Activated T-helper 17 cell treated with anti-CD3 and anti-CD28 coated beads, Interleukin-2, amount 50 U/mL, for 72 hours (primary cell): Measurements from ENCODE around the gene CNKSR3. TPM values are rescaled to one million over a fixed set of nuclear protein-coding genes. Genes with fewer than 3 reads are reported as not detected.
A peak's percentile ranks its signal among the peaks of the same experiment; 100 is the strongest.

ENCODE experiments used
- ATAC-seq: fragments of 150-1000 bp; cut with Tn5 transposase; replicated peaks from 2 replicates; pipeline ENCODE4 v1.10.0; 2021; ENCODE audit warnings: mild to moderate bottlenecking, moderate library complexity
- H3K27ac Mint-ChIP-seq: one replicate; pipeline ENCODE4 v1.8.0; 2022; ENCODE audit warnings: mixed read lengths
- H3K27me3 Mint-ChIP-seq: one replicate; pipeline ENCODE4 v1.8.0; 2022; ENCODE audit warnings: mixed read lengths
- H3K36me3 Mint-ChIP-seq: one replicate; pipeline ENCODE4 v1.8.0; 2022; ENCODE audit warnings: low read depth, mild to moderate bottlenecking, mixed read lengths
- H3K4me1 Mint-ChIP-seq: one replicate; pipeline ENCODE4 v1.8.0; 2022; ENCODE audit warnings: mixed read lengths
- H3K4me3 Mint-ChIP-seq: one replicate; pipeline ENCODE4 v1.8.0; 2022; ENCODE audit warnings: mild to moderate bottlenecking, mixed read lengths
- H3K9me3 Mint-ChIP-seq: one replicate; pipeline ENCODE4 v1.8.0; 2022; ENCODE audit warnings: mixed read lengths
- total RNA-seq, 2 donors: library from RNA; stranded (reverse); gene quantifications; one replicate each; pipeline ENCODE4 v1.2.3, GENCODE V29; 2022

CNKSR3 gene
- total RNA-seq, 2 donors from 2014 or later, result 1.5 TPM; not detected in 1

DNA sequence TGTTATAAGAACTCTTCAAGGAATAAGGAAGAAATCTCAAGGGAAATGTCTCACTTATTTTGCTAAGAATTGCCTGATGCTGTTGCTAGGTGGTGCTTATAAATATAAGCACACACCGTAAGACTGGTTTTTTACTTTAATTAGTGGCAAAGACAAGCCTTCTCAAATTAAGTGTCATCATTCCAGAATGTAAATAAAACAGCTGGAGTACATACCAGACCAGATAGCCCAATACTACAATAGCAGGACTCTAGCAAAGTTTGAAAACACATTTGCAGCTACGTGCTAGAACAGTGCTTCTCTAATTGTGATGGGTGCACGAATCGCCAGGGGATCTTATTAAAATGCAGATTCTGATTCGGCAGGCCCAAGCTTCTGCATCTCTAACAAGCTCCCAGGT lies 6.8 kb downstream of the CNKSR3 start:
- no peaks in the 10 kb centered on the region for H3K9me3 Mint-ChIP-seq
- H3K27ac Mint-ChIP-seq, result no peak overlapping the region
- no peak for ATAC-seq
- H3K27me3 Mint-ChIP-seq, result peaks cover 44% of the 10 kb centered on the region
- H3K4me1 Mint-ChIP-seq, result peaks cover 5% of the 10 kb centered on the region
- no peak overlapping the region for H3K4me3 Mint-ChIP-seq
- H3K36me3 Mint-ChIP-seq, result no peaks in the 10 kb centered on the region

DNA sequence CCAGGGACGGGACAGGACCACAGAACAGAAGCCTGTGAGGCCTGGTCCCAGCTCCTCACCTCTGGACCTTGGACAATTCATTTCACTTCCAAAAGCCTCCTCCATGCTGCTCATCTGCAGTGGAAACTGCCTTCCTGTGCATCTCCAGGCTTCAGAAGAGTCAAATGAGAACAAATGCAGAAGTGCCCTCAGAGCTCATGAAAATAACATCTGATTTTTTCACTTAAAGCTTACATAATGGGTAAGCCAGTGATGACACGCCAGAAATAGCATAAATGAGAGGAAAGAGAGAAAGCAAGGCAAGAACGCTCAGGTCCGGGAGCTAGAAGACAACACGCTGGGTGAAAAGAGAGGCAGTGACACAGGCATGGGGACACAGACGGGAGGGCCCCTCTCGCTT lies 7.9 kb downstream of the CNKSR3 start:
- H3K9me3 Mint-ChIP-seq, result no peaks in the 10 kb centered on the region
- H3K27me3 Mint-ChIP-seq, result peaks cover 39% of the 10 kb centered on the region
- no peak overlapping the region for H3K27ac Mint-ChIP-seq
- no peak for ATAC-seq
- H3K4me1 Mint-ChIP-seq, result peaks cover 5% of the 10 kb centered on the region
- H3K4me3 Mint-ChIP-seq, result no peak overlapping the region
- no peaks in the 10 kb centered on the region for H3K36me3 Mint-ChIP-seq

DNA sequence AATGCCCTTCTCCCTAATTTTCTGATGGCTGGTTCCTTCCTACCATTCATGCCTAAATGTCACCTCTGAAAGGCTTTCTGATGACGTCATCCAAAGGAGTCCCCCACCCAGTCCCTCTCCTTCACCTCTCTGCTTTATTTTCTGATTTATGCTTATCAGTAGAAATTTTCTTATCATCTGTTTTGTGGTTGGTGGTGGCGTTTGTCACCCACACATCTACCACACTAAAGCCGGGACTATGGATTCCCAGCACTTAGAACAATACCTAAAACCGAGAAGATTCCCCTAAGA lies 9.0 kb downstream of the CNKSR3 start:
- peak overlapping the region; percentile 22 for H3K27ac Mint-ChIP-seq
- no peak for ATAC-seq

DNA sequence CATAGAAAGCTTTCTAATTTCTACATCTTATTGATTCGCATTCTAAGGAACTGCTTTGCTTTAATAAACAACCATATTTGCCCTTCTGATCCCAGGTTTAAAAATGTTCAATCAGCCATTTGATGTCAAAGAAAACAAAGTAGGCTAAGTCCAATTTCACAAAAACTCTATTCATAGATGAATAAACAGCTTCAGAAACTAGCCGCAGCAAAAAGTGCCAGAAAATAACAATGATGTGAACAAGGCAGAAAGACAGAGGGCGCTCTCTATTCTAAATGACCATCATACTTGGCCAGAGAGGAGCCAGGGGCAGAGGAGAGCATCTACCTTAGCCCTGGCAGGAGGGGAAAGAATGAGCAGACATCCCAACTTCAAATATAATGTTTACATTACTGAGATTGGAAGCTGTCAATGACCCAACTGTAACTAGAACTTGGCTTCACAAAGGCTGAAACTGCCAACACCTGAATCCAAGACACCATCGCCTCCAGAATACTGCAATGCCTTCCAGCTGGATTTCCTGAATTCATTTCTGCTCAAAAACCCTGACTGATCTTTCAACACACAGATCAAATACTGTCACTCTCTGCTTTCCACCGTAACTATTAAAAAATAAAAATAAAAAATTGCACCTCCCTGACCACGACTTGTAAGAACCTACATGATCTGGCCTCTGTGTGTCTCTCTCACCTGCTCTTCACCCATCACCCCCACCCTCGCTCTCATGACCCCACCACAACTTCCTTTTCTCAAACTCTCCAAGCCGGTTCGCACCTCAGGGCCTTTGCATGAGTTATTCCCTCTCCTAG lies 9.5 kb downstream of the CNKSR3 start:
- peaks cover 5% of the 10 kb centered on the region for H3K4me1 Mint-ChIP-seq
- H3K27me3 Mint-ChIP-seq, result peaks cover 29% of the 10 kb centered on the region
- ATAC-seq, result no peak
- peak overlapping the region; percentile 22 for H3K27ac Mint-ChIP-seq
- no peak overlapping the region for H3K4me3 Mint-ChIP-seq
- no peaks in the 10 kb centered on the region for H3K9me3 Mint-ChIP-seq
- no peaks in the 10 kb centered on the region for H3K36me3 Mint-ChIP-seq

More for the DNA sequence above, 9.0 kb downstream of the CNKSR3 start:
- Mint-ChIP-seq H3K9me3 (no peaks in the 10 kb centered on the region), H3K4me1 (peaks cover 5% of the 10 kb centered on the region), H3K27me3 (peaks cover 31% of the 10 kb centered on the region), H3K4me3 (no peak overlapping the region), H3K36me3 (no peaks in the 10 kb centered on the region)

DNA sequence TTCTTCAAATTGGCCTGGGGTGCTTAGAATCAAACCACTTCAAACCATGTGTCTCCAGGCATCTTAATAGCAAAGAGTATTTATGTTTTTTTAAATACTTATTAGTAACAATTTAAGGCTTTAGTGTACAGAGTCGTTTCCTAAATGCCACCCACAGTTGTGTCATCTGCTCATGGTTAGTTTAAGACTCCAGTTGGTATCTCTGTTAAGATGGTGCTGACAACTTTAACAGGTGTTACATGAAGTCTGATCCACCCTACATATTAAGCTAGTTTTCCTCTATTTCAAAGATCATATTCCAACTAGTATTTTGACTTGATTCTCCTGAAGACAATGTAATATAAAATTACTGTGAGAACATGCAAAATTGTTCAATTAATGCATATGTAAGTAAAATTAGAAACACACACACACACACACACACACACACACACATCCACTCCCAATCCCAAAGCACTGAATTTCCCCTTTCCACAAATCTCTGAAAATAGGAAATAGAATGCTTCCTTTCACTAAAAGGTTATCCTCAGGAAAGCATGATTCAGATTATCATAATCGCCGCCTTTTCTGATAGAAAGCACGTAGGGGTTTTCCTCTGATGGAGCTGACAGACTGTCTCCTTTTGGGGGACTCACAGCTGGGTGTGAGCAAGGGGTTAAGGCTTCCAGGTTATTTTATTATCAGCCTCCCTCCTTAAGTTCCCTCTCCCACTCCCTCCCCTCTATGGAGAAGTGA lies 10.5 kb downstream of the CNKSR3 start:
- H3K4me1 Mint-ChIP-seq, result peaks cover 5% of the 10 kb centered on the region
- H3K27me3 Mint-ChIP-seq, result peaks cover 30% of the 10 kb centered on the region
- no peak overlapping the region for H3K27ac Mint-ChIP-seq
- H3K9me3 Mint-ChIP-seq, result no peaks in the 10 kb centered on the region
- H3K36me3 Mint-ChIP-seq, result no peaks in the 10 kb centered on the region
- no peak for ATAC-seq
- no peak overlapping the region for H3K4me3 Mint-ChIP-seq

DNA sequence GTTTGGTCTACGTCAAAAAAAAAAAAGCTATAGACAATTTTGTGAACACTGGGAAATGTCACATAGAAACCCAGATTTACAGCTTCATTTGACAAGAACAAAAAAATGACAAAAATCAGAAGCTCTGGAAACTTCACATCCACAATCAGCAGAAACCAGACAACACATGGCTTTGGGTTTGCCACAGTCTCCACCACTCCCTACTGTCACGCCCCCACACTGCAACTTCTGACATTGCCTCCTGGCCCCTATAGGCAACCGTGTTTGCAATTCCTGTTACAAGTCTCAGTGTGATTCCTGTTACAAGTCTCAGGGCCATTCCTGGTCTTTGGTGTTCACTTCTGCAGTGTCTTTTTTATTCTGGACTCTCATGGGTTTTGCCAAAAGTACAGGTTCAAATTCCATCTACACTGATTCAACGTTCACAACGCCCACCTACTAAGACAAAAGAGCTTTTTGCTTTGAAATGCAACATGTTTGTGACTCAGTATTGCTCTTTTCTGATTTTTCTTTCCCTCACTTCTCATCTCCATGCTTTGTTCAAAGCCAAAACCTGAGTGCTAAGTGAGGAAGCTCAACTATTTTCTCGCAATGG lies 12.0 kb downstream of the CNKSR3 start:
- Mint-ChIP-seq H3K9me3 (no peaks in the 10 kb centered on the region), H3K27me3 (peaks cover 28% of the 10 kb centered on the region), H3K4me3 (no peak overlapping the region), H3K4me1 (peaks cover 5% of the 10 kb centered on the region), H3K27ac (no peak overlapping the region), H3K36me3 (no peaks in the 10 kb centered on the region)
- peak; percentile 43 for ATAC-seq

DNA sequence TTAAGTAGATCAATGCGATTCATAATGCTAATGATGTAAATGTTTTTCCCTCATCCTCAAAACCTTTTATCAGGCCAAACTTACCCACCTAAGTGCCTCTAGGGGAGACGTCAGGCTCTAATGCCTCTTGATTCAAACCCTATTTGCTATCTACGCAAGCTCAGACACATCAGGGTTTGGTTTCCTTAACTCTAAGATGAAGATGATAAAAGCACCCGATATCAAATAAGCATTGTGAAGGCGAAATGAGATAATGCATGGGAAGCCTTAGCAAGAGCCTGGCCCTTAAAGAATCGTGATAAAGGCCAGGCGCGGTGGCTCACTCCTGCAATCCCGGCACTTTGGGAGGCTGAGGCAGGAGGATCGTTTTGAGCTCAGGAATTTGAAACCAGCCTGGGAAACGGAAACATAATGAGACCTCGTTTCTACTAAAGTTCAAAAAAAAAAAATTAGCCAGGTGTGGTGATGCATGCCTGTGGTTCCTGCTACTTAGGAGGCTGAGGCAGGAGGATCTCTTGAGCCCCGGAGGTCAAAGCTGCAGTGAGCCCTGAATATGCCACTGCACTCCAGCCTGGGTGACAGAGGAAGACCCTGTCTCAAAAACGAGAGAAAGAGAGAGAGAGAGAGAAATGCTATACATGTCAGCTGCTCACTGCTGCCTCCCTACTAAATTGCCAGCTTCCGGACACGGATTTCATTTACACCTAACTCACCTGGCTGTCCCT lies 13.5 kb downstream of the CNKSR3 start:
- Mint-ChIP-seq H3K27me3 (peaks cover 21% of the 10 kb centered on the region), H3K27ac (no peak overlapping the region), H3K4me1 (peaks cover 5% of the 10 kb centered on the region), H3K4me3 (no peak overlapping the region), H3K9me3 (no peaks in the 10 kb centered on the region), H3K36me3 (no peaks in the 10 kb centered on the region)
- ATAC-seq, result no peak

DNA sequence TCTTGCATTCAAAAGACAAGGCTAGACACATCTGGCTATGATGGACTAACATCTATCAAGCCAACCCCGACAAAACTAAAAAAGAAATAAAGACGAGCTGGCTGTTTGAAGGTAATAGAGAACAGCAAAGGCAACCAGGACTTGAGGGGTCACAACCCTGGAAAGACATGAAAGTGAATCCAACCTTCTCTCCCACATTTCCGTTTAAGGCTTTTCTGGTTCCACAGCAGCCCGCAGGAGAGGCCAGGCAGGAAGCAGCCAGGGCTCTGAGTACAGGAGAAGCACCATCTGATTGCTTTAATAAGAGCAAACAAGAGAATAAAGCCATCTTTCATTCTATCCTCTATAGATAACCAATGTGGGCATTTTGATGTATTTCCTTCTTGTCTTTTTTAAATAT lies 14.3 kb downstream of the CNKSR3 start:
- no peaks in the 10 kb centered on the region for H3K36me3 Mint-ChIP-seq
- H3K4me3 Mint-ChIP-seq, result no peak overlapping the region
- ATAC-seq, result no peak
- H3K4me1 Mint-ChIP-seq, result no peaks in the 10 kb centered on the region
- peaks cover 16% of the 10 kb centered on the region for H3K27me3 Mint-ChIP-seq
- H3K9me3 Mint-ChIP-seq, result no peaks in the 10 kb centered on the region
- H3K27ac Mint-ChIP-seq, result no peak overlapping the region

DNA sequence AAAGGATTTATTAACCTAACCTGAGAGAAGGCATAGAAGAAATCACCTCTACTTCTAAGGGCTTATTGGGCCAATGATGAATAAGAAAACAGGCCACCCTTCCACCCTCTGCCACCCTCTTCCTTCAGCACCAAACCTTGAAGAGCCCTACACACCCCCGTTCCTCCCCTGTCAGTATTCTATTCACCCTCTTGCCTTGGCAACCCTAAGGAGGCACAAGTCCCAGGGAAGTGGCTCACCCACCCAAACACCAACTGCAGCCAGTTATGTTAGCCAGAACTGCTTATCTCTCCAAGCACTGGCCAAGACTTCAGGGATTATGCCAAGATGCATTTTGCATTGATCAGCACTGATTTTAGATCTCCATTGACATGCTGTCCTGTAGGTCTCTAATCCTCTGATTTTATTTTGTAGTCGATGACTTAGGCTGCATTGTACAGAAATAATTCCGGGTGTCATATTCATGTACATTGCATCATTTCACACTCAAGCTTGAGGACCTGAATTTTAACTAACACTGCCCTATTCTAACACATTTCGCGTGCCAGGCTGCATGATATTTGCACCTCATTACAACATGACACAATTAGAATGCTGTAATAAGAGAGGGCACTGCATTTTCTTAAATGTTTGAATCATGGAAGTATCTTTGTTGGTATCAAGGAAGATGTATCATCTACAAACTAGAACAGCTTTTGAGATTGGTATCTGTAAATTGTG lies 15.7 kb downstream of the CNKSR3 start:
- H3K4me1 Mint-ChIP-seq, result no peaks in the 10 kb centered on the region
- H3K27me3 Mint-ChIP-seq, result peaks cover 19% of the 10 kb centered on the region
- no peak overlapping the region for H3K4me3 Mint-ChIP-seq
- no peak overlapping the region for H3K27ac Mint-ChIP-seq
- no peak for ATAC-seq
- H3K36me3 Mint-ChIP-seq, result no peaks in the 10 kb centered on the region
- H3K9me3 Mint-ChIP-seq, result no peaks in the 10 kb centered on the region

DNA sequence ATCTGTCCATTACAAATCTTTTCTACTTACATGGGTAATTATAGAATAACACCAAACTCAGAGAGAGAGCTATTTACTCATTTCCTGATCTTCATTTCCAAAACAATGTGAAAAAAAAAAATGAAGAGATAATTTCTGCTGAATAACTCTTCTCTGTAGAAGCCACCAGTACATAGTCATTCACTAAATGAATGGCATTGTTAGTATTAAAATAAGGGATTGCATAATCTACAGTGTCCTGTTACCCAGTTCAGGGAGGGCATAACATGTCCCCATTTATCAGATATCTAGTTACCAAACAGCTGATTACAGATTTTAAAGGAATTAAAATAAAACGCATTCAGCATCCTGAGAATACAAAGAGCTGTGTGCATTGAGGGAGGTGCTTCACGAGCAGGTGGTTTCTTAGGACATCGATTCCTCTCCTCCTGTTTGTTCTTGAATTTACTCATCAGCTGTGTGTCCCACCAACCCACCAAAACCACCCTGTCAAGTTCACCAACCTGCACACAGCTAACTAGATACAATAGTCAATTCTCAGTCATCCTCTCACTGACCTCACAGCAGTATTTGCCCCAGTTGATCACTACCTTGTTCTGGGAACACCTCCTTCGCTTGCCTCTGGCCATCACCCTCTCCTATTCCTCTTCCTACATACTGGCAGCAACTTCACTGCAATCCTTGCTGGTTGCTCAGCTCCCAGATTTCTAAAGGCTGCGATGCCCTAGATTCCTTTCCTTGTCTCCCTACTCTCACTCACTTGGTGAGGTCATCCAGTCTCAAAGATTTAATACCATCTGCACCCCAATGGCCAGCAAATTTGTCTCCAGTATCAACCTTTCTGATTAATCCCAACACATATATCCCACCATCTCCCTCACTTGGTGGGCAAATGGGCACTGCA lies 18.7 kb downstream of the CNKSR3 start:
- H3K36me3 Mint-ChIP-seq, result no peaks in the 10 kb centered on the region
- no peak overlapping the region for H3K4me3 Mint-ChIP-seq
- peaks cover 22% of the 10 kb centered on the region for H3K27me3 Mint-ChIP-seq
- peak; percentile 34 for ATAC-seq
- no peaks in the 10 kb centered on the region for H3K9me3 Mint-ChIP-seq
- H3K4me1 Mint-ChIP-seq, result no peaks in the 10 kb centered on the region
- H3K27ac Mint-ChIP-seq, result no peak overlapping the region

DNA sequence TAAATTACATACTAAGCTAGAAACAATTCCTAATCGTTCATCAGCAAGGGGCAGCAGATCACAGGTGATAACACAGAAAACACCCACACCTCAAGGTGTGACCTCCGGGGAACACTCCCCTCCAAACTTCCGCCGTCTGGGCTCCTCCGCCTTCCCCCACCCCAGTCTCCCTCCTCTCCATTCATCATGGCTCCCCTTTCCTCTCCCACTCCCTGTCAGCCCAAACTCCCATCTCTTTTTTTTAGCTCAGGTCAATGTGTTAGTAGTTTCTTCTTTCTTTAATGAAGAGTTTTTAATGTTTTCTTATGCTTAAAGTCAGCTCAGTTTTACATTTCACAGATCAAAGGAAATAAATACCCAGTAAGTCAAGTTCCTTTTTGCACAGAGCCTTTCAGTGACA lies 20.7 kb downstream of the CNKSR3 start:
- H3K4me3 Mint-ChIP-seq, result no peak overlapping the region
- no peak overlapping the region for H3K27ac Mint-ChIP-seq
- H3K27me3 Mint-ChIP-seq, result peaks cover 17% of the 10 kb centered on the region
- H3K36me3 Mint-ChIP-seq, result no peaks in the 10 kb centered on the region
- no peaks in the 10 kb centered on the region for H3K9me3 Mint-ChIP-seq
- no peaks in the 10 kb centered on the region for H3K4me1 Mint-ChIP-seq
- no peak for ATAC-seq

DNA sequence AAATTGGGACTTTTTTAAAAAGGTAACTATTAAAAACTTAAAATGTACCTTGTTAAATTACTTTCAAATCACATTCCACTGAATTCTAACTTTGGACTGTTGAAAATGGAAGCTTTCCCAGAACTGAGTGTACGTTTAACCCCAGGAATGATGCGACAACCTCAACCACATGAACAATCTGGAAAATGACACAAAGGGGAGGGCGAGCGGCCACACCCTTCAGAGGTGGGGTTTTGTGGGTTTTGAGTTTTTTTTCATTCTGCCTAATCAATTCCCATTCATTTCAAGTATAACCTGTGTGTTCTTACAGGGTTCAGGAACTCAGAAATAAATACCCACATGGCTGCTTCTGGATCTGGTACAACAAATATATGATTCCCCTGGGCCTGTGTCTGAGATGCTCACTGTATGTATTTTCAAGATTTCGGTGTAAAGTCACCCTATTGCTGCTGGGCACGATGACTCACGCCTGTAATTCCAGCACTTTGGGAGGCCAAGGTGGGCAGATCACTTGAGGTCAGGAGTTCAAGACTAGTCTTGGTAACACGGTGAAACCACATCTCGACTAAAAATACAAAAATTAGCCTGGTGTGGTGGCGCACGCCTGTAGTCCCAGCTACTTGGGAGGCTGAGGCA lies 21.6 kb downstream of the CNKSR3 start:
- H3K4me1 Mint-ChIP-seq, result no peaks in the 10 kb centered on the region
- no peak overlapping the region for H3K27ac Mint-ChIP-seq
- peaks cover 17% of the 10 kb centered on the region for H3K27me3 Mint-ChIP-seq
- H3K36me3 Mint-ChIP-seq, result no peaks in the 10 kb centered on the region
- H3K4me3 Mint-ChIP-seq, result no peak overlapping the region
- no peaks in the 10 kb centered on the region for H3K9me3 Mint-ChIP-seq
- no peak for ATAC-seq

DNA sequence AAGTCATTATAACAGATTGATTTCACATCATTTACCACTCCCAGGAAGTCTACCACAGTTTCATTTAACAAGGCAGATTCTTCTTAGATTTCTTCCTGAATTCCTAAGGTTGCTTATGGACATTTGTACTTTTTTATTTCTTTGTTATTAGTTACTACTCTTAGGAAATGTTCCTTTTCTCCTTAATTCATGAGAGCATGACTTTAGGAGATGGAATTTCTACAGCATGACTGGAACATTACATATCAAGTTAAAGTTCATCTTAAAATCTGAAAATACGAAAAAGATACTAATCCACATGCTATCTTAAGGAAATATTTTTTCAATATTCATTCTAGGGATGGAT lies 22.3 kb downstream of the CNKSR3 start:
- no peak for ATAC-seq

More for the DNA sequence above, 22.3 kb downstream of the CNKSR3 start:
- no peak overlapping the region for H3K27ac Mint-ChIP-seq
- H3K36me3 Mint-ChIP-seq, result no peaks in the 10 kb centered on the region
- H3K9me3 Mint-ChIP-seq, result no peaks in the 10 kb centered on the region
- H3K27me3 Mint-ChIP-seq, result peaks cover 17% of the 10 kb centered on the region
- no peak overlapping the region for H3K4me3 Mint-ChIP-seq
- no peaks in the 10 kb centered on the region for H3K4me1 Mint-ChIP-seq
